Natural killer cell (primary cell): ENCODE measurements around the gene SYCE1. TPM values are rescaled to one million over a fixed set of nuclear protein-coding genes. Genes with fewer than 3 reads are reported as not detected.

ENCODE experiments used
- ATAC-seq, 3 donors: fragments of 150-1000 bp in 2 of 3; fragments of 200-7000 bp in 1 of 3; cut with Tn5 transposase; 1 replicate in 1 of 3; 2 replicates in 2 of 3; pipeline ENCODE4 v1.10.0; 2021; ENCODE audit warnings: mild to moderate bottlenecking in 2 of 3, moderate library complexity in 2 of 3
- DNase-seq, 2 donors: peaks; one replicate each; pipeline versions ENCODE4 v3.0.0 to v3.0.0-alpha.2; 2013 to 2021; ENCODE audit warnings: mixed read lengths in 1 of 2
- H3K27ac ChIP-seq: one replicate; pipeline ENCODE4 v1.5.1; 2013; ENCODE audit warnings: mild to moderate bottlenecking, low read length
- H3K27me3 ChIP-seq: one replicate; pipeline ENCODE4 v1.6.1; 2013; ENCODE audit warnings: low read length; ENCODE audit not compliant: control insufficient read depth, insufficient read depth
- H3K36me3 ChIP-seq: one replicate; pipeline ENCODE4 v1.6.1; 2013; ENCODE audit warnings: low read length; ENCODE audit not compliant: control insufficient read depth, insufficient read depth
- H3K4me1 ChIP-seq: one replicate; pipeline ENCODE4 v1.6.1; 2013; ENCODE audit warnings: low read length; ENCODE audit not compliant: control insufficient read depth, insufficient read depth
- H3K4me3 ChIP-seq: one replicate; pipeline ENCODE4 v1.5.1; 2013; ENCODE audit warnings: low read length
- H3K9me3 ChIP-seq: one replicate; pipeline ENCODE4 v1.6.1; 2013; ENCODE audit warnings: low read length; ENCODE audit not compliant: control insufficient read depth, insufficient read depth
- H3K27ac Mint-ChIP-seq, 2 donors: one replicate each; pipeline ENCODE4 v1.8.0; 2022; ENCODE audit warnings: mild to moderate bottlenecking in 2 of 2, mixed read lengths in 2 of 2, moderate library complexity in 1 of 2
- H3K27me3 Mint-ChIP-seq, 2 donors: one replicate each; pipeline ENCODE4 v1.8.0; 2022; ENCODE audit warnings: low read depth in 2 of 2, mixed read lengths in 2 of 2
- H3K36me3 Mint-ChIP-seq: one replicate; pipeline ENCODE4 v1.8.0; 2022; ENCODE audit warnings: mixed read lengths
- H3K4me1 Mint-ChIP-seq, 2 donors: one replicate each; pipeline ENCODE4 v1.8.0; 2022; ENCODE audit warnings: mixed read lengths in 2 of 2
- H3K4me3 Mint-ChIP-seq: one replicate; pipeline ENCODE4 v1.8.0; 2022; ENCODE audit warnings: mild to moderate bottlenecking, moderate library complexity, mixed read lengths
- H3K9me3 Mint-ChIP-seq, 2 donors: one replicate each; pipeline ENCODE4 v1.8.0; 2022; ENCODE audit warnings: mixed read lengths in 2 of 2
- WGBS: methylation state at CpG from one replicate; pipeline ENCODE4 v1.1.7; 2013; ENCODE audit warnings: missing lambda C conversion rate; ENCODE audit not compliant: insufficient coverage; 5-methylcytosine and 5-hydroxymethylcytosine counted together
- intact Hi-C: fragments of 100-400 bp; cut with micrococcal nuclease; formaldehyde crosslinking; loops from one replicate; pipeline ENCODE4 v1.14.2; 2022
- total RNA-seq, 4 donors: library from RNA; stranded (reverse); fragments of 120-200 nt in 1 of 4; gene quantifications; one replicate each; pipeline versions ENCODE4 v1.2.3 to v1.2.4, GENCODE V29; 2013 to 2022
- TF ChIP-seq, protein P1 (sequence below): fragments of 200-600 bp; IDR thresholded peaks from one replicate; pipeline ENCODE4 v1.8.0; 2022; ENCODE audit warnings: antibody characterized with exemption

The SYCE1 gene, protein sequence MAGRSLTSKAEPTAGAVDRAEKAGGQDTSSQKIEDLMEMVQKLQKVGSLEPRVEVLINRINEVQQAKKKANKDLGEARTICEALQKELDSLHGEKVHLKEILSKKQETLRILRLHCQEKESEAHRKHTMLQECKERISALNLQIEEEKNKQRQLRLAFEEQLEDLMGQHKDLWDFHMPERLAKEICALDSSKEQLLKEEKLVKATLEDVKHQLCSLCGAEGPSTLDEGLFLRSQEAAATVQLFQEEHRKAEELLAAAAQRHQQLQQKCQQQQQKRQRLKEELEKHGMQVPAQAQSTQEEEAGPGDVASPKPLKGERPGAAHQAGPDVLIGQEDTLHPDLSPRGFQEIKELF
- total RNA-seq = under 1 TPM in 1 of 3 donors, not detected in 2; 0.82 TPM
- total RNA-seq (2013) = 0.56 TPM

DNA sequence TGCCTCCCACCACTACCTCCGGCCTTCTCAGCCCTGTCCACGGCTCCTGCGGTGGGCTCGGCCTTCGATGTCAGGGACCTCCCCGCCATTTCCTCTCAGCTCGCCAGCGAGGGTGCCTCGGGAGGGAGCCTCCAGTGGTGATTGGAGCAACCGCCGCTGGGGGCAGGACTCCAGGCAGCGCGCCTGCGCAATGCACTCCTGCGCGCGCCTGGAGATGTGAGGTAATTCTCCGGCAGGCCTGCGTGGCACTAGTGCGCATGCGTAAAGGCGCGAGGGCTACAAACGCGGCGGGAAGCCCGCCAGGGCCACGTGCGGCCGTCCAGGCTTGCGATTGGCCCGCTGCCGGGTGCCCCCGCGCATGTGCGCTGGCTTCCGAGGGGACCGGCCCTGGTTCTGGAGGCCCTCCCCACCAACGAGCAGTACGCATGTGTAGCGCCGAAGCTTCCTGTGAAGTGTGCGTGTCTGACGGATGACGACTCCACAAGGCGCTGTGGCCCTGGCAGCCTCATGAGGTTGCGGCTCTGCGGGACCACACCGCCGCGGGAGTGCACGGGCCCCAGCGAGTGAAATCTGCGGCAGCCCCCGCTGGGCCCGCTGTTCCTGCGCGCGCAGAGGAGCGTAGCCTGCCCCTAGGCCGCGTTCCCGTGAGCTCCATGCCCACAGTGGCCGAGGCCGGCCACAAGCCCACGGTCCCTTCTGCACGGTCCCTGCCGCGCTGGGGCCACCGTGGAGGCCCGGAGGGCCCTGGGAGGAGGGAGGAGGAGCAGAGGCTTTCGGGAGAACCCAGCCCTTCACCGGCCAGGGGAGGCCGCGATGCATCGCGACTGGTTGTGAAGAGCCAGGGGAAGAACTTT, at the start of gene SYCE1:
TSS of gene SYCE1 (minus strand) at position 143 of the 854 bp plus-strand sequence. CDS start at position 89, 54 bp downstream.
- no peaks in the 10 kb centered on the region for H3K36me3 Mint-ChIP-seq
- no peaks in the 10 kb centered on the region for H3K27me3 ChIP-seq
- no peaks in the 10 kb centered on the region for H3K36me3 ChIP-seq
- H3K4me3 ChIP-seq = no peak within 1 kb of the TSS
- peaks cover 6 to 12% of the 10 kb centered on the region in 2 donors for H3K27me3 Mint-ChIP-seq
- H3K4me3 Mint-ChIP-seq = no peak within 1 kb of the TSS
- 68% methylated on average over 77 of the region's 77 CpGs for WGBS
- peak in 2 of 3 donors; percentile 19 to 63 for ATAC-seq
- peaks cover 3% of the 10 kb centered on the region for H3K9me3 ChIP-seq
- no peaks in the 10 kb centered on the region for H3K4me1 ChIP-seq
- H3K9me3 Mint-ChIP-seq = no peaks in the 10 kb centered on the region
- peak in 1 of 2 donors; percentile 61 for DNase-seq
- peak within 1 kb of the TSS in 1 of 2 donors; percentile 18 for H3K27ac Mint-ChIP-seq
- H3K27ac ChIP-seq = peak within 1 kb of the TSS; percentile 37
- TF ChIP-seq, protein P1, sequence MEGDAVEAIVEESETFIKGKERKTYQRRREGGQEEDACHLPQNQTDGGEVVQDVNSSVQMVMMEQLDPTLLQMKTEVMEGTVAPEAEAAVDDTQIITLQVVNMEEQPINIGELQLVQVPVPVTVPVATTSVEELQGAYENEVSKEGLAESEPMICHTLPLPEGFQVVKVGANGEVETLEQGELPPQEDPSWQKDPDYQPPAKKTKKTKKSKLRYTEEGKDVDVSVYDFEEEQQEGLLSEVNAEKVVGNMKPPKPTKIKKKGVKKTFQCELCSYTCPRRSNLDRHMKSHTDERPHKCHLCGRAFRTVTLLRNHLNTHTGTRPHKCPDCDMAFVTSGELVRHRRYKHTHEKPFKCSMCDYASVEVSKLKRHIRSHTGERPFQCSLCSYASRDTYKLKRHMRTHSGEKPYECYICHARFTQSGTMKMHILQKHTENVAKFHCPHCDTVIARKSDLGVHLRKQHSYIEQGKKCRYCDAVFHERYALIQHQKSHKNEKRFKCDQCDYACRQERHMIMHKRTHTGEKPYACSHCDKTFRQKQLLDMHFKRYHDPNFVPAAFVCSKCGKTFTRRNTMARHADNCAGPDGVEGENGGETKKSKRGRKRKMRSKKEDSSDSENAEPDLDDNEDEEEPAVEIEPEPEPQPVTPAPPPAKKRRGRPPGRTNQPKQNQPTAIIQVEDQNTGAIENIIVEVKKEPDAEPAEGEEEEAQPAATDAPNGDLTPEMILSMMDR = no peak
- H3K4me1 Mint-ChIP-seq = no peaks in the 10 kb centered on the region
- intact Hi-C loops = no loop called here

DNA sequence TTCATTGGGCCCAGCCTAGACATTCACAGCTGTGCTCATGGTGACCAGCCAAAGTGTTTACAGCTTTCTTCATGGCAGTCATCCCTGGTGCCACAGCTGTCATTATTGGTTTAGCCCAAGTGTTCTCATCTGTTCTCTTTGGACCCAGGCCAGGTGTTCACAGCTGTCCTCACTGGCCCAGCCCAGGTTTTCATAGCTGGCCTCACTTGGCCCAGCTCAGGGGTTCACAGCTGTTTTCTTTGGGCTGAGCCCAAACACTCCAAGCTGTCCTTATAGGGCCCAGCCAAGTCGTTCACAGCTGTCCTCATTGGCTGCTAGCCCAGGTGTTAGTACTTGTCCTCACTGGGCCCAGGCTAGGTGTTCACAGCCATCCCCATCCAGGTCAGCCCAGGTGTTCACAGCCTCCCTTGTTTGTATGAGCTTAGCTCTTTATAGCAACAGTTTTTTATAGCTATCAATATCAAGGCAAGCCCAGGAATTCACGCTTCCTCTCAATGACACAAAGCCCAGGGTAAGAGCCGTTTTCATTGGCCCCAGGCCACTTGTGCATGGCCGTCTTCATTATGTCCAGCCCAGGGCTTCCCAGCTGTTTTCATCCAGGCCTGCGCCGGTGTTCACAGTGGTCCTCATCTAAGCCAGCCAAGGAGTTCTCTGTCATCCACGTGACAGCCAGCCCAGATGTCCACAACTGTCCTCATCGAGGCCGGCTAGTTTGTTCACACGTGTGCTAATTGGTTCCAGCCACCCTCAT, 49.6 kb upstream of the SYCE1 start:
- DNase-seq (no peak), ATAC-seq (no peak)
- intact Hi-C loops = no loop called here
- Mint-ChIP-seq H3K9me3 (no peaks in the 10 kb centered on the region), H3K4me3 (no peak overlapping the region), H3K27ac (no peak overlapping the region), H3K4me1 (no peaks in the 10 kb centered on the region), H3K27me3 (peaks cover 8 to 14% of the 10 kb centered on the region in 2 donors), H3K36me3 (no peaks in the 10 kb centered on the region)
- WGBS = 91% methylated on average over 10 of the region's 10 CpGs
- Histone ChIP-seq H3K27me3 (no peaks in the 10 kb centered on the region), H3K36me3 (no peaks in the 10 kb centered on the region), H3K4me1 (no peaks in the 10 kb centered on the region), H3K9me3 (no peaks in the 10 kb centered on the region), H3K4me3 (no peak overlapping the region), H3K27ac (no peak overlapping the region)
- TF ChIP-seq, protein P1 = no peak

DNA sequence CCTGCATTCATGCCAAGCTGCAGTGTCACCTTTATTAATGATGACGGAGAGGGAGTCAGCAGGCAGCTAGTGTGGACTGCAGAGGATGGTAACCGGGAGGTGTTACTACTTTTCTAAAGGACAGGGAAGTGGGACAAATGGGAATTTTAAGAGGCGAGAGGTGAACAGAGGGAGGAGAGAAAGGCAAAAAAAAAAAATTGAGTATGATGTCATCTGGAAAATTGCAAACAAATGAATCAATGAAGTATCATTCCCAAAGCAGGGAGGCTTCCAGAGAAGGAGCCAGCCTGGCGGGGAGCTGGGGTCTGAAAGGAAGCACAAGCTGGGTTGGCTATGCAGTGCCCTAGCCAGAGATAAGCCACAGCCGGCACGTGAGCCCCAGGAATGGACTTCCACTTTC, 48.3 kb upstream of the SYCE1 start:
- Histone ChIP-seq H3K4me3 (no peak overlapping the region), H3K27ac (no peak overlapping the region), H3K9me3 (no peaks in the 10 kb centered on the region), H3K36me3 (no peaks in the 10 kb centered on the region), H3K27me3 (no peaks in the 10 kb centered on the region), H3K4me1 (no peaks in the 10 kb centered on the region)
- ATAC-seq (no peak), DNase-seq (no peak)
- WGBS = 67% methylated on average over 6 of the region's 6 CpGs
- H3K27ac Mint-ChIP-seq = no peak overlapping the region
- no peaks in the 10 kb centered on the region for H3K36me3 Mint-ChIP-seq
- intact Hi-C loops = no loop called here
- no peak overlapping the region for H3K4me3 Mint-ChIP-seq
- H3K27me3 Mint-ChIP-seq = peaks cover 12 to 17% of the 10 kb centered on the region in 2 donors
- no peaks in the 10 kb centered on the region for H3K4me1 Mint-ChIP-seq
- no peaks in the 10 kb centered on the region for H3K9me3 Mint-ChIP-seq
- TF ChIP-seq, protein P1 = no peak
